22Rv1 (cell line): ENCODE data around the gene CACNG8.

Source experiments
- CTCF ChIP-seq: fragments of 450-650 bp; IDR thresholded peaks from 2 replicates; pipeline ENCODE4 v1.5.1; 2017; ENCODE audit warnings: mild to moderate bottlenecking
- ZFX ChIP-seq: fragments of 450-650 bp; IDR thresholded peaks from 2 replicates; pipeline ENCODE4 v1.6.1; 2017; ENCODE audit warnings: antibody characterized with exemption, borderline replicate concordance

- TF ChIP-seq CTCF (no peak), ZFX (no peak)
These were observed 48.9 kb downstream of the CACNG8 start for GRCh38 chr19:54011507-54012211.
